Muscle of leg (tissue), 11 donors: ENCODE data around the gene CKM. TPM values are rescaled to one million over a fixed set of nuclear protein-coding genes. Genes with fewer than 3 reads are reported as not detected.
"Not testable (repeated sequence)": the region's sequence is repeated elsewhere in the genome, so short reads cannot be mapped to it uniquely, and the experiment has no call there.

Experiments
- DNase-seq: peaks from one replicate; pipeline ENCODE4 v3.0.0; 2013
- H3K27ac ChIP-seq: one replicate; pipeline ENCODE4 v1.5.1; 2013; ENCODE audit warnings: mild to moderate bottlenecking, low read length, control low read depth
- H3K27me3 ChIP-seq: one replicate; pipeline ENCODE4 v1.6.1; 2013; ENCODE audit warnings: low read length; ENCODE audit not compliant: control insufficient read depth, insufficient read depth
- H3K36me3 ChIP-seq: one replicate; pipeline ENCODE4 v1.6.1; 2013; ENCODE audit warnings: low read length; ENCODE audit not compliant: control insufficient read depth, insufficient read depth
- H3K4me1 ChIP-seq: one replicate; pipeline ENCODE4 v1.6.1; 2013; ENCODE audit warnings: low read length; ENCODE audit not compliant: control insufficient read depth, insufficient read depth
- H3K4me3 ChIP-seq: one replicate; pipeline ENCODE4 v1.5.1; 2013; ENCODE audit warnings: low read length, control low read depth
- H3K9me3 ChIP-seq: replicated peaks from 2 replicates; pipeline ENCODE4 v1.6.1; 2013; ENCODE audit warnings: low read depth, low read length; ENCODE audit not compliant: control insufficient read depth
- WGBS: methylation state at CpG from one replicate; pipeline ENCODE4 v1.1.5; 2013; ENCODE audit warnings: missing lambda C conversion rate; ENCODE audit not compliant: insufficient coverage; 5-methylcytosine and 5-hydroxymethylcytosine counted together
- polyA plus RNA-seq, 8 donors: library from polyadenylated mRNA; unstranded; fragments of 120-200 nt; gene quantifications; one replicate each; pipeline versions ENCODE4 v1.2.1 to v1.2.3, GENCODE V29; 2013; ENCODE audit warnings: inconsistent platforms in 1 of 8, low replicate concordance in 1 of 8; ENCODE audit not compliant: insufficient read length in 8 of 8, insufficient read depth in 1 of 8
- total RNA-seq: library from RNA; stranded (reverse); fragments of 120-200 nt; gene quantifications from one replicate; pipeline ENCODE4 v1.2.4, GENCODE V29; 2013

Gene CKM
- total and polyA plus RNA-seq, 9 donors: 1,629 to 3,729 (median 3,004) TPM

DNA sequence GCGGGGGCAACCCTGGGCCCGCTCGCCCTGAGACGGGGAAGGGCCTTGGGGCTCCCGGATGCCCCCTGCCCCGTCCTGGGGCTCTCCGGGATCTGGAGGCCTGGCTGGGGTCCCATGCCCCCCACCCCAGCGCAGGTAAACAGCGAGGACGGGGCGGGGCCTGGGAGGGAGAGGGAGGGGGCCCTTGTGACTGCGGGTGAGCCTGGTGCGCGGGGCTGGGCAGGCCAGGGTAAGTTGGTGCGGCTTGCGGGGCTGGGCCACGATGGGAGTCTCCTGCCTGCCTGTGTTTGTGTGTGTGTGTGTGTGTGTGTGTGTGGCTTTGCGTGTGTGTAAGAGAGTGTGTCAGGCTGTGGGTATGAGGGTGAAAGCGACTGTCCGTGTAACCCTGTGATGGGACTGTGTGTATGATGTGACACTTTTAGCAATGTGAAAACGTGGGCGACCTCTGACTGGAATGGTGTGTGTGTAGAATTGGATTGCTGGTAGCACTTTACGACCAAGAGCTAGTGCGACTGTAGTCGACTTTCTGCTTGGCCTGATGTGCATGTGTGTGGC lies 18.3 kb upstream of the CKM start:
- no peak overlapping the region for H3K27ac ChIP-seq
- WGBS: 9% methylated on average over 22 of the region's 25 CpGs
- H3K36me3 ChIP-seq: no peaks in the 10 kb centered on the region
- H3K4me3 ChIP-seq: no peak overlapping the region
- no peak for DNase-seq
- peaks cover 7% of the 10 kb centered on the region for H3K4me1 ChIP-seq
- H3K9me3 ChIP-seq: no peaks in the 10 kb centered on the region
- peaks cover 48% of the 10 kb centered on the region for H3K27me3 ChIP-seq

DNA sequence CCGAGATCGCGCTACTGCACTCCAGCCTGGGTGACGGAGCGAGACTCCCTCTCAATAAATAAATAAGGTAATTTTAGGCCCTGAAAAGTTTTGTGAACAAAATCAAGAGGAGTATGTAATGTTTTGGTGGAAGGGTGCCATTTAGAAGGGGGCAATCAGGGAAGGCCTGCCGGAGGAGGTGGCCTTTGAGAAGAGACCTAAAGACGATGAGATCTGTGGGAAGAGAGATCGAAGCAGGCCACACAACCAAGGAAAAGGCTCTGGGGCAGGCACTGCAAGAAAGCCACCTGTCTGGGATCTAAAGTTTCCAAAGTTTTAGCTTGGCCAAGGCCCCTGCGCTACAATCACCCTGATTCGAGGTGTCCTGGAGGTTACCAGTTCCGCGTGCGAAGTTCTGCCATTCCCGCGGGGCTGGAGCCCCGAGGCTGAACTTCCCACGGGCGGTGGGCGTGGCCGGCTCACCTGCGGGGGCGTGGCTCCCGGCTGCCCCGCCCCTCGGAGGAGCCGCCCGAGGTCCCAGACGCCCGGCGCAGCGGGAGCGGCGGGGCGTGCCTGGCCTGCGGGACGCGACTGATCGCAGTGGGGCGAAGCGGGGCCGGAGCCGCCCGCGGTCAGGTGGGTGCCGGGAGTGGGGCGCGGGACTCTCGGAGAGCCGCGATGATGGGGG lies 17.7 kb upstream of the CKM start, which contains the start of gene KLC3:
Gene KLC3 (plus strand): TSS at position 519 of the 667 bp plus-strand sequence. CDS start 4,792 bp downstream, outside the sequence.
- no peak within 1 kb of the TSS for H3K4me3 ChIP-seq
- no peak within 1 kb of the TSS for H3K27ac ChIP-seq
- no peaks in the 10 kb centered on the region for H3K36me3 ChIP-seq
- DNase-seq: no peak
- 4% methylated on average over 46 of the region's 50 CpGs for WGBS
- H3K27me3 ChIP-seq: peaks cover 46% of the 10 kb centered on the region
- no peaks in the 10 kb centered on the region for H3K9me3 ChIP-seq
- peaks cover 7% of the 10 kb centered on the region for H3K4me1 ChIP-seq

DNA sequence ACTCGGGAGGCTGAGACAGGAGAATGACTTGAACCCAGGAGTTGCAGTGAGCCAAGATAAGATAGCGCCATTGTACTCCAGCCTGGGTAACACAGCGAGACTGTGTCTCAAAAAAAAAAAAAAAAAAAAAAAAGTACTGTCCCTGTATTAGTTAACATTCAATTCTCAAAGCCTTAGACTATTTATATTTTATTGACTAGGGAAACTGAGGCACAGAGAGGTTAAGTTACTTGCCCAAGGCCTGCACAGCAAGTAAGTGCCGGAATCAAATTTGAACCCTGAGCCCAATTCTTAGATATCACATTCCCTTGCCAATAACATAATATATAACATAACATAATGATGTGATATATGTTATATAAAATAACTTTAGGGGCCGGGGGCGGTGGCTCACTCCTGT lies 17.0 kb upstream of the CKM start:
- no peak for DNase-seq
- Histone ChIP-seq H3K9me3 (no peaks in the 10 kb centered on the region), H3K27ac (no peak overlapping the region), H3K4me3 (no peak overlapping the region), H3K4me1 (peaks cover 7% of the 10 kb centered on the region), H3K36me3 (no peaks in the 10 kb centered on the region), H3K27me3 (peaks cover 39% of the 10 kb centered on the region)
- 76% methylated on average over 3 of the region's 6 CpGs for WGBS

DNA sequence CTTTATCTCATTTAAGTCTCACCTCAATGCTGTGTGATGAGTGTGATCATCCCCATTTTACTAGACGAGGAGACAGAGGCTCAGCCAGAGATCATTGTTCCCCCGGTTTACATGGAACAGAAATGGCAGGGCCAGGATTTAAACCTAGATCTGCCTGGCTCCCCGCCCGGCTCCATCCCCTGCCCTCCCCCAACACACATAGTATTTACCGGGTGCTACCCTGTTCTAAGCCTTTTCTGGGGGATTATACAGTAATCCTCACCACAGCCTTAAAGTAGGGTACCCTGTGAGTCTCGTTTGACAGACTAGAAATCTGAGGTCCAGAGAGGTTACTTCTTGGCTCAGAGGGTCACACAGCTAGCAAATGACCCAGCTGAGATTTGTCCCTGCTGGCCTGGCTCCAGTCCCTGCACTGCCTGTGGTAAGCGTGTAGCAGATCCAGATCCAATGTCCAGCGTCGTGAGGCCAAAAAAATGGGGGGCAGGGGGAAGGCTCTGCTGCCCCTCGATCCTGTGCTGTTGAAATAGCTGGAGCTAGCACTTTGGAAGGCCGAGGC lies 14.1 kb upstream of the CKM start:
- peaks cover 7% of the 10 kb centered on the region for H3K4me1 ChIP-seq
- 44% methylated on average over 8 of the region's 11 CpGs for WGBS
- no peaks in the 10 kb centered on the region for H3K36me3 ChIP-seq
- no peak overlapping the region for H3K27ac ChIP-seq
- H3K9me3 ChIP-seq: no peaks in the 10 kb centered on the region
- no peak overlapping the region for H3K4me3 ChIP-seq
- H3K27me3 ChIP-seq: peaks cover 22% of the 10 kb centered on the region
- DNase-seq: no peak

DNA sequence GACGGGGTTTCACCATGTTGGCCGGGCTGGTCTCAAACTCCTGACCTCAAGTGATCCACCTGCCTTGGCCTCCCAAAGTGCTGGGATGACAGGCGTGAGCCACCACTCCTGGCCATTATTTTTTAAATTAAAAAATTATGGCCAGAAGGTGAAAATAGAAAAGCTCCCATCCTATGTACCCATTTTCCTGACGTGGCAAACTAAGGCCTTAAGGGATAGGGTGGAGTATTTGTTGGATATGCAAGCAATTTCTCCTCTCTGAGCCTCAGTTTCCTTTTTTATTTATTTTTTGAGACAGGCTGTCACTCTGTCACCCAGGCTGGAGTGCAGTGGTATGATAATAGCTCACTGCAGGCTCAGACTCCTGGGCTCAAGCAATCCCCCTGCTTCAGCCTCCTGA lies 12.2 kb upstream of the CKM start:
- DNase-seq, H3K27ac ChIP-seq: not testable (repeated sequence)

DNA sequence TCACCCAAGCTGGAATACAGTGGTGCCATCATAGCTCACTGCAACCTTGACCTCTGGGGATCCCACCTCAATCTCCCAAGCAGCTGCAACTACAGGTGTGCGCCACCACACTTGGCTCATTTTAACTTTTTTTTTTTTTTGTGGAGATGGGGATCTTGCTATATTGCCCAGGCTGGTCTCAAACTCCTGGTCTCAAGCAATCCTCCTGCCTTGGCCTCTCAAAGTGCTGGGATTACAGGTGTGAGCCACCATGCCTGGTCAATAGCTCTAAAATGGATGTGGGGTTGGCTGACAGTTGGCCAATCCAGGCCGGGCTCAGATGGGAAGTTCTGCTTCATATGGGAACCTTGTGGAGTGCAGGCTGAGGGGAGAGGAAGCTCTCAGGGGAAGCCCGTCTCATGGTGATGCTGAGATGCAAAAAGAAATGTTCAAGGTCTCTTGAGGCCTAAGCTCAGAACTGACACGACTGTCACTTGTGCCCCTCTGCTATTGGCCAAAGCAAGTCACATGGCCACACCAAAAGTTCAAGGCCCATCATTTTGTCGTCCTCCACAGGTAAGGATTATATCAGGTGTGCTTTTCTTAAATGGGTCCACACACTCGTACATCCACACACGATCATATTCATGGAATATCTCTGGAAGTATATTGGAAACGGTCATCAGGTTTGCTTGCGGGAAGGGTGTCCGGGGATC lies 11.1 kb upstream of the CKM start:
- 46% methylated on average over 2 of the region's 10 CpGs for WGBS
- DNase-seq: no peak

More for the DNA sequence above, 12.2 kb upstream of the CKM start:
- not testable (repeated sequence) for H3K36me3 ChIP-seq, H3K9me3 ChIP-seq, H3K4me1 ChIP-seq, H3K4me3 ChIP-seq, H3K27me3 ChIP-seq
- WGBS: 90% methylated on average over 2 of the region's 4 CpGs

DNA sequence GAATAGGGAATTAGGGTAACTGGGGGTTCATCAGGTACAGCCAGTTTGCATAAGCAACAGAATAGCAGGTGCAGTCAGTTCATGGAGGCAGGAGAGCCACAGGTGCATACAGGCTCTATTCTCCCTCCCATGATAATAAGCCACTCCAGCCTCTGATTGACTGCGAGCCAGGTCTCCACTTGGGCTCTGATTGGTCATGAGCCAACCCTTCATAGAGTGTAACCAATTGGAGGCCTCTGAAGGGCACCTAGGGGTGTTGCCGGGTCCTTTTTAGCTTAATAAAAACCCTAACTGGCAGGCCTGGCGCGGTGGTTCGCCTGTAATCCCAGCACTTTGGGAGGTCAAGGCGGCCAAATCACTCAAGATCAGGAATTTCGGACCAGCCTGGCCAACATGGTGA lies 8.7 kb upstream of the CKM start:
- Histone ChIP-seq H3K27me3 (no peaks in the 10 kb centered on the region), H3K4me3 (no peak overlapping the region), H3K4me1 (peaks cover under 1% of the 10 kb centered on the region), H3K9me3 (no peaks in the 10 kb centered on the region), H3K36me3 (no peaks in the 10 kb centered on the region), H3K27ac (no peak overlapping the region)
- WGBS: 78% methylated on average over 7 of the region's 7 CpGs
- no peak for DNase-seq

More for the DNA sequence above, 11.1 kb upstream of the CKM start:
- Histone ChIP-seq H3K36me3 (no peaks in the 10 kb centered on the region), H3K27me3 (no peaks in the 10 kb centered on the region), H3K4me3 (no peak overlapping the region), H3K9me3 (no peaks in the 10 kb centered on the region), H3K27ac (no peak overlapping the region), H3K4me1 (peaks cover 3% of the 10 kb centered on the region)

DNA sequence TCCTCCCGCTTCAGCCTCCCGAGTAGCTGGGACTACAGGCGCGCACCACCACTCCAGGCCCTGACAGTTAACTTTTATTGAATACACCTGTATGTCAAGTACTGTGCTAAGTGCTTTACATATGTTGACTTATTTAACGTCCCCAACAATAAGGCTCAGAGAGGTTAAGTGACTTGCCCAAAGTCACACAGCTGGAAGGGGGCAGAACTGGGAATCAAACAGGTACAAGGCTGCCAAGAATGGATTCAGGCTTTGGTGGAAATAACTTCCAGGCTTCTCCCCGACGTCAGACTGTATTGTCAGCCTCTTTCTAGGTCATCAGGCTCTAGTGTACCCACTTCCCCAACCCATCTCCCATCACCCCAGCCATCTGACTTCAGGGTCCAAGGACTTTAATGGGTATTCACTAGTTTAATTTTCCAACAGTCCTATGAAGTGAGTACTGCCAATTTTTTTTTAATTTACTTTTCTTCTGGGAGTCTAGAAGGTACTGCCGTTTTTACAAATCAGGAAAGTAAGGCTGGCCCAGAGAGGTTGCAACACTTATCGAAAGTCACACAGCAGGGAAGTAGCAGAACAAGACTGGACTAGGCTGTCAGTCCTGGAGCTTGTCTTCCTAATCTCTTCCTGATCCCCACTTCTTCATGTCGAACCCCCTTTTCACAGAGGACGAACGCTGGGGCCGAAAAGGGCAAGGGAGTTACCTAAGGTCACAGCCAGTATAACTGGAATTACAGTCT lies 4.9 kb upstream of the CKM start:
- Histone ChIP-seq H3K27ac (no peak overlapping the region), H3K9me3 (no peaks in the 10 kb centered on the region), H3K4me3 (no peak overlapping the region), H3K27me3 (peaks cover 16% of the 10 kb centered on the region), H3K4me1 (peaks cover 22% of the 10 kb centered on the region), H3K36me3 (no peaks in the 10 kb centered on the region)
- no peak for DNase-seq
- 73% methylated on average over 9 of the region's 13 CpGs for whole genome bisulfite sequencing

DNA sequence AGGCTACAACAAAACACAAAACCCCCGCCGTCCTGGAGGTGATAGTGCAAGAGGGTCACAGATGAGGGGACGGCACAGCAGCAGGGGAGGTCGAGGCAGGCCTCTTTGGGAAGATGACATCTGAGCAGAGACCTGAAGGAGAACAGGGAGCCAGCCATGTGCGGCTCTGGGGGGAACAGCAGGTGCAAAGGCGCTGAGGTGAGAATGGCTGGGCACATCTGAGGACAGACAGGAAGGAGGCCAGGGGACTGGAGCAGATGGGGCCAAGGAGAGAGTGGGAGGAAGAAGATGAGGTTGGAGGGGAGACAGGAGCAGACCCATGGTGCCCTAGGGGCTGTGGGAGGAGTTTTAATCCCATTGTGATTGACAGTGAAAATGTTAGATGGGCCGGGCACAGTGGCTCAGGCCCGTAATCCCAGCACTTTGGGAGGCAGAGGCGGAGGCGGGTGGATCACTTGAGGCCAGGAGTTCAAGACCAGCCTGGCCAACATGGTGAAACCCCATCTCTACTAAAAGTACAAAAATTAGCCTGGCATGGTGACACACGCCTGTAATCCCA lies 1.8 kb upstream of the CKM start:
- peak overlapping the region; percentile 47 for H3K4me3 ChIP-seq
- no peaks in the 10 kb centered on the region for H3K9me3 ChIP-seq
- H3K36me3 ChIP-seq: peaks cover 4% of the 10 kb centered on the region
- peak overlapping the region; percentile 95 for H3K27ac ChIP-seq
- H3K4me1 ChIP-seq: peaks cover 23% of the 10 kb centered on the region
- peaks cover 18% of the 10 kb centered on the region for H3K27me3 ChIP-seq
- 59% methylated on average over 6 of the region's 11 CpGs for WGBS
- DNase-seq: no peak
